Psoas muscle (tissue), 8 donors: Measurements from ENCODE around the gene SOX9. TPM values are rescaled to one million over a fixed set of nuclear protein-coding genes. Genes with fewer than 3 reads are reported as not detected.

ENCODE experiments used
- ATAC-seq, 4 donors: fragments of 200-7000 bp; cut with Tn5 transposase; one replicate each; pipeline ENCODE4 v1.9.1; 2020; ENCODE audit warnings: moderate library complexity in 3 of 4, mild to moderate bottlenecking in 2 of 4
- DNase-seq, 2 donors: peaks; one replicate each; pipeline ENCODE4 v3.0.0-alpha.2; 2020
- H3K27ac ChIP-seq: fragments of 200-600 bp; one replicate; pipeline ENCODE4 v1.8.0; 2022
- H3K27me3 ChIP-seq, 3 donors: fragments of 200-600 bp in 1 of 3; one replicate each; pipeline versions ENCODE4 v1.6.1 to v1.8.0; 2013 to 2022; ENCODE audit warnings: low read length in 2 of 3, mild to moderate bottlenecking in 2 of 3, moderate library complexity in 1 of 3; ENCODE audit not compliant: insufficient read depth in 3 of 3
- H3K36me3 ChIP-seq, 2 donors: fragments of 200-600 bp in 1 of 2; one replicate each; pipeline versions ENCODE4 v1.6.1 to v1.8.0; 2013 to 2022; ENCODE audit warnings: low read depth in 1 of 2, mild to moderate bottlenecking in 1 of 2, moderate library complexity in 1 of 2; ENCODE audit not compliant: insufficient read depth in 1 of 2
- H3K4me1 ChIP-seq: fragments of 200-600 bp; one replicate; pipeline ENCODE4 v1.8.0; 2022
- H3K4me3 ChIP-seq: fragments of 200-600 bp; one replicate; pipeline ENCODE4 v1.8.0; 2022; ENCODE audit warnings: mild to moderate bottlenecking
- H3K9me3 ChIP-seq: fragments of 200-600 bp; one replicate; pipeline ENCODE4 v1.8.0; 2022
- WGBS, 3 donors: extraction: QIAGEN DNeasy Blood & Tissue Kit; methylation state at CpG; one replicate each; pipeline versions ENCODE4 v1.1.6 to v1.1.7; 2013; 5-methylcytosine and 5-hydroxymethylcytosine counted together
- intact Hi-C, 2 donors: fragments of 100-400 bp; cut with DNase I; formaldehyde crosslinking; loops; one replicate each; pipeline versions ENCODE4 v1.11.0 to v1.14.2; 2022
- polyA plus RNA-seq, 3 donors: library from polyadenylated mRNA; stranded (reverse); fragments of 200-250 nt; gene quantifications; one replicate each; pipeline ENCODE4 v1.2.3, GENCODE V29; 2013
- total RNA-seq, 4 donors: library from RNA; stranded (reverse); fragmentation: NEBNext Ultra II Directional in 2 of 4; extraction: Animal tissue kit (Norgen Biotek cat#: 25700) in 2 of 4; gene quantifications; one replicate each; pipeline versions ENCODE4 v1.2.1 to v1.2.4, GENCODE V29; 2021 to 2023
- TF ChIP-seq, protein P1 (sequence below): fragments of 200-600 bp; IDR thresholded peaks from one replicate; pipeline ENCODE4 v1.8.0; 2022; ENCODE audit warnings: antibody characterized with exemption
- donor health status: healthy with polysubstance abuse.
- donor health status: DM: no; HTN: no; CAD: no; lungs with moderate emphysema.
- donor health status: Bipolar disorder and iron deficiency.
- donor health status: healthy.
- donor health status: DM: yes; HTN: yes; CAD: no.
- donor health status: DM: no; HTN: no; CAD: no.
- donor health status: DM: no; HTN: no; CAD: no.
- donor health status: DM: yes; HTN: yes; CAD: no.

SOX9 gene
- total and polyA plus RNA-seq, 7 donors: 0.58 to 2.7 (median 1.6) TPM

DNA sequence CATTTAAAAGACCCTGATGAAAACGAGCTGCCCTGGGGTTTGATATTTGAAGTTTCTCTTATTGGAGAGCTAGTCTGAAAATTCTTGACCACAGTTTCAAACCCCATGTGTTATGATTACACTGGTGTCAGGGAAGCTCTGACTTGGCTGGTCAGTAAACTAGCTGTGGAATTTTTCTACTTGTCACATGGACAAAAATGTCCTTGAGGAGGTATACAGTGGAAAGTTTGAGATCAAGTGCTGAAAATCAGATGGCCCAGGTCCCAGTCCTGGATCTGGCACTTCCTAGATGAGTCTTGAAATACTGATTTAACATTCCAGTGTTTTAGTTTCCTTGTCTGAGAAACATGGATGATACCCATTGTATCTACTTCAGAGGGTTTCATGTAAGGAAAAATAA lies 30.7 kb upstream of the SOX9 start:
- WGBS, 3 donors: 12 to 14% (median 13%) methylated on average over 1 of the region's 1 CpG

DNA sequence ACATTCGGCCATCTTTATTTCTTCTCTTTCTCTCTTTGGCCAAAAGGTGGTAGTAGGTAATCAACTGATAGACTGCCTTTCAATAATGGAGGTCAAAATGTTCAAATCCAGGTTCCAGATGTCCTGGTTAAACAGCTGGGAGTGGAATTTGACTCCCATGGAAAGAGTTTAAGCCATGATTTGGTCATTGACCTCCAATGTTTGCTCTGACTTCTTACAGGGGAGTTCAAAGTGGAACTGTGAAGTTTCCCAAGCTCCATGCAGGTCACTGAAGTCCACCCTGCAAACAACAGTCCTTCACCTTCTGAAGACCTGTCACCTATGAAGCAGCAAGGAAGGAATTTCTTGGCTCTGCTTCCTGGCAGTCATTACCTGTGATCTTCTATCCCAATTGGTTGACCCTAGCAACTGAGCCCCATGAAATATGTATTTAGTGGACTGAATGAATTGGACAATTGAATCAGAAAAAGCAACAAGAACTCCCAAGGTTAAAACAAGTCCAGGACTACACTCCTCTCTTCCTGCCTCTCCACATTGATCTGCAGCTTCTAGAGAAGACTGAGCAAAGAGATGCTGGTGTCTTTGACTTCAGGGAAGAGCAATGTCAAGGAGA lies 28.0 kb upstream of the SOX9 start:
- DNase-seq (no peak), ATAC-seq (no peak)
- TF ChIP-seq, protein P1, sequence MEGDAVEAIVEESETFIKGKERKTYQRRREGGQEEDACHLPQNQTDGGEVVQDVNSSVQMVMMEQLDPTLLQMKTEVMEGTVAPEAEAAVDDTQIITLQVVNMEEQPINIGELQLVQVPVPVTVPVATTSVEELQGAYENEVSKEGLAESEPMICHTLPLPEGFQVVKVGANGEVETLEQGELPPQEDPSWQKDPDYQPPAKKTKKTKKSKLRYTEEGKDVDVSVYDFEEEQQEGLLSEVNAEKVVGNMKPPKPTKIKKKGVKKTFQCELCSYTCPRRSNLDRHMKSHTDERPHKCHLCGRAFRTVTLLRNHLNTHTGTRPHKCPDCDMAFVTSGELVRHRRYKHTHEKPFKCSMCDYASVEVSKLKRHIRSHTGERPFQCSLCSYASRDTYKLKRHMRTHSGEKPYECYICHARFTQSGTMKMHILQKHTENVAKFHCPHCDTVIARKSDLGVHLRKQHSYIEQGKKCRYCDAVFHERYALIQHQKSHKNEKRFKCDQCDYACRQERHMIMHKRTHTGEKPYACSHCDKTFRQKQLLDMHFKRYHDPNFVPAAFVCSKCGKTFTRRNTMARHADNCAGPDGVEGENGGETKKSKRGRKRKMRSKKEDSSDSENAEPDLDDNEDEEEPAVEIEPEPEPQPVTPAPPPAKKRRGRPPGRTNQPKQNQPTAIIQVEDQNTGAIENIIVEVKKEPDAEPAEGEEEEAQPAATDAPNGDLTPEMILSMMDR: no peak
- Histone ChIP-seq H3K27me3 (no peaks in the 10 kb centered on the region), H3K36me3 (no peaks in the 10 kb centered on the region), H3K9me3 (no peaks in the 10 kb centered on the region), H3K4me3 (no peak overlapping the region), H3K4me1 (no peaks in the 10 kb centered on the region), H3K27ac (no peak overlapping the region)
- intact Hi-C loops: no loop called here
- 43 to 90% (median 83%) methylated on average over 1 of the region's 1 CpG for WGBS, 3 donors

More for the DNA sequence above, 30.7 kb upstream of the SOX9 start:
- Histone ChIP-seq H3K4me1 (no peaks in the 10 kb centered on the region), H3K27ac (no peak overlapping the region), H3K36me3 (no peaks in the 10 kb centered on the region), H3K27me3 (peaks cover 0 to under 1% (median 0%) of the 10 kb centered on the region in 3 donors), H3K4me3 (no peak overlapping the region), H3K9me3 (no peaks in the 10 kb centered on the region)
- DNase-seq (no peak), ATAC-seq (peak in 2 of 4 donors; percentile 16 to 30)
- TF ChIP-seq, protein P1: no peak
- intact Hi-C loops: no loop called here

DNA sequence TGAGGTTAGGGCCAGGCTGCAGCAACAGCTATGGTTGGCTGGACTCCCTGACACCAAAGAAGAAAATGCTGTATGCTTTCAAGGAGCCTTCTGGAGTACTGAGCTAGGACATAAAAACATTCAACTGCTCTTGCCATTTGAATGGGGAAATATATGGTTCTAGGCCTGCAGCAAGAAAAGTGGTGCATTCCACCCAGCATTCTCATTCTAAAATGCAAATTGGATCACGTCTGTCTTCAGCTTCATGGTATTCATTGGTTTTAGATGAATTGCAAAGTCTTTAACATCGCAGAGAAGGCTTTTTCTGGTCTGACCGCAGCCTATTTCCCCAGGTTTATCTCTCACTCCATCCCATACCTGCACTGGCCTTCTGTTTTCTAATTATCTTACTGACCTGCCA lies 27.1 kb upstream of the SOX9 start:
- WGBS, 3 donors: 83 to 90% (median 86%) methylated on average over 3 of the region's 3 CpGs

DNA sequence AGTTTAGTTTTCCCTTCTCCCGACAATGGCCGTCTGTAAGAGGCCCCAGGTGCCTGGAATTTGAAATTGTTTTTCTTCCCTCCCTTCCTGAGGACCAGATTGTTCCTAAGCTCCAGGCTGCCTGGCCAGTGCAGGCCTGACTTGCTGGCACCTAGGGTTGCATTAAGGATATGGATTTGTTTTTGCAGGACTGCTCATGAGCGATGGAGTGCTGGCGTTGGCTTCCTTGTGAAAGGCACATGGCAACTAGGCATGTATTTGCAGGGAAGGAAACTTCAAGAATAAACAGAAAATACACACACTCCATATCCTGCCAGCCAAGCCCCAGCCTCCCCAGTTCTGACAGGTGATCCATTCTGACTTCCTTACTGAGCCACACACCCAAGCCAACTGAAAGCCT lies 25.5 kb upstream of the SOX9 start:
- 84 to 87% (median 85%) methylated on average over 4 of the region's 4 CpGs for WGBS, 3 donors
- no peaks in the 10 kb centered on the region for H3K4me1 ChIP-seq
- H3K36me3 ChIP-seq: no peaks in the 10 kb centered on the region
- no peaks in the 10 kb centered on the region for H3K9me3 ChIP-seq
- DNase-seq (no peak), ATAC-seq (no peak)
- H3K27ac ChIP-seq: no peak overlapping the region
- H3K27me3 ChIP-seq: no peaks in the 10 kb centered on the region
- TF ChIP-seq, protein P1: no peak
- intact Hi-C loops: no loop called here
- H3K4me3 ChIP-seq: no peak overlapping the region

More for the DNA sequence above, 27.1 kb upstream of the SOX9 start:
- no peak for ATAC-seq
- Histone ChIP-seq H3K4me3 (no peak overlapping the region), H3K4me1 (no peaks in the 10 kb centered on the region), H3K36me3 (no peaks in the 10 kb centered on the region), H3K27ac (no peak overlapping the region), H3K27me3 (no peaks in the 10 kb centered on the region), H3K9me3 (no peaks in the 10 kb centered on the region)
- intact Hi-C loops: no loop called here
- TF ChIP-seq, protein P1: no peak
- no peak for DNase-seq

DNA sequence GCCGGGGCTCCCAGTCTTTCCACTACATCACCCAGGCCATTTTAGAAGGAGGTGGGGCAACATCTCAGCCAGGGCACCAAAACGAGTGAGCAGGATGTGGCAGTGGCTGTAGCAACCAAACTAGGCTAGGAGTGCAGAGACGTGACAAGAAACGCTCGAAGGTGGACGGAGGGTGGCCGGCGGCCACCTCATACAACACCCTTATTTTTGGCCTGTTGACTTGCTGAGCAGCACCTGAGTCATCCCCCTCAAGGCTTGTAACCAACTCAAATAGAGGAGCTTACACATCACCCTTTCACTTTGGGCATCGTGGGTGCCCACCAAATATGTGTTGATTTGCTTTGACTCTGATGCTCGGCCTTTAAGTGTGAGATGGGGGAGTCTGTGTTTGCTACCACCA lies 23.7 kb upstream of the SOX9 start:
- no peak for DNase-seq

More for the DNA sequence above, 23.7 kb upstream of the SOX9 start:
- 78 to 84% (median 82%) methylated on average over 10 of the region's 10 CpGs for WGBS, 3 donors
- H3K27ac ChIP-seq: no peak overlapping the region
- no peaks in the 10 kb centered on the region for H3K9me3 ChIP-seq
- H3K27me3 ChIP-seq: no peaks in the 10 kb centered on the region
- no peaks in the 10 kb centered on the region for H3K4me1 ChIP-seq
- no peak overlapping the region for H3K4me3 ChIP-seq
- TF ChIP-seq, protein P1: no peak
- ATAC-seq: peak in 1 of 4 donors; percentile 23
- no peaks in the 10 kb centered on the region for H3K36me3 ChIP-seq
- intact Hi-C loops: no loop called here
